Heart left ventricle (tissue), 13 donors: ENCODE data around the gene LMTK3.

Experiments
- CTCF ChIP-seq, 12 donors: fragments of 200-600 bp; sonication (generic) in 4 of 12; IDR thresholded peaks; one replicate each; pipeline versions ENCODE4 v1.5.0 to v1.8.0; 2018 to 2022; ENCODE audit warnings: antibody characterized with exemption in 12 of 12, mild to moderate bottlenecking in 5 of 12
- POLR2A ChIP-seq, 2 donors: fragments of 450-650 bp; IDR thresholded peaks; one replicate each; pipeline ENCODE4 v1.6.1; 2017; ENCODE audit warnings: antibody characterized with exemption in 2 of 2, mild to moderate bottlenecking in 2 of 2, moderate library complexity in 2 of 2
- donor health status: ischemic (EF 13 %, LVEDD 7.1; RV severe dilation, severe dysfunction).
- donor health status: DM: no; HTN: yes; CAD: no.
- donor health status: DM: no; HTN: no; CAD: no.
- donor health status: ischemic (EF 25% LVEDD 6.9; RV normal size, moderate dysfunction).
- donor health status: ischemic (EF 25% LVEDD 5.7; RV mildly dilated, moderate dysfunction).
- donor health status: ischemic (EF 35%, LVEDD 5.7; RV mildly dilated, moderate dysfunction).
- donor health status: nonischemic (EF 11% LVEDD 7.7; RV severe dilation, severe dysfunction).
- donor health status: DM: yes; HTN: yes; CAD: no.
- donor health status: PGD.
- donor health status: ischemic (EF 29% LVEDD 5.4; RV normal size, mild dysfunction).
- donor health status: nonischemic (EF 23%, LVEDD 6.1; RV moderate dilation, normal function).

GRCh38 chr19:48476176-48476575 is 35.5 kb downstream of the LMTK3 start:
- no peak for TF ChIP-seq CTCF (IDR thresholded peaks at IDR 0.05)
- no peak for TF ChIP-seq POLR2A (IDR thresholded peaks at IDR 0.05)
